Panc1 (cell line): ENCODE data around the gene TGIF1. TPM values are rescaled to one million over a fixed set of nuclear protein-coding genes. Genes with fewer than 3 reads are reported as not detected.

Experiments
- ATAC-seq: fragments of 200-7000 bp; cut with Tn5 transposase; 2 replicates; pipeline ENCODE4 v1.9.1; 2020; ENCODE audit warnings: mild to moderate bottlenecking, moderate library complexity
- BruUV-seq: library from RNA; stranded (reverse); fragments of 400-500 nt; replicated peaks from 2 replicates; lab custom pipeline; 2021; lab: Mats Ljungman, UMichigan
- CTCF ChIA-PET: fragments of 300-600 bp; sonication (Branson Sonifier 250); formaldehyde crosslinking; loops from one replicate; lab custom pipeline; 2022; ENCODE audit warnings: antibody characterized with exemption; lab: Charles Lee
- POLR2A ChIA-PET: fragments of 300-600 bp; sonication (Branson Sonifier 250); formaldehyde crosslinking; loops from one replicate; lab custom pipeline; 2022; ENCODE audit warnings: antibody characterized with exemption; lab: Charles Lee
- DNase-seq: peaks from one replicate; pipeline ENCODE4 v3.0.0-alpha.2; 2010; ENCODE audit warnings: low read depth, low spot score
- H3K27ac ChIP-seq: 2 replicates; pipeline ENCODE4 v1.5.1; 2011; ENCODE audit warnings: mild to moderate bottlenecking, low read length, inconsistent platforms
- H3K27me3 ChIP-seq: fragments of 200-500 bp; sonication (Bioruptor generic); 2 replicates; pipeline ENCODE4 v1.6.0; 2014; ENCODE audit warnings: low read length, inconsistent platforms; ENCODE audit not compliant: control insufficient read depth, insufficient read depth
- H3K36me3 ChIP-seq: fragments of 200-500 bp; sonication (Bioruptor generic); 2 replicates; pipeline ENCODE4 v1.5.1; 2014; ENCODE audit warnings: inconsistent platforms, mild to moderate bottlenecking, low read length, moderate library complexity; ENCODE audit not compliant: control insufficient read depth, insufficient read depth
- H3K4me1 ChIP-seq: 2 replicates; pipeline ENCODE4 v1.5.1; 2011; ENCODE audit warnings: inconsistent platforms, mild to moderate bottlenecking, low read length, moderate library complexity; ENCODE audit not compliant: control insufficient read depth, insufficient read depth
- H3K4me3 ChIP-seq, 2 experiments: 2 replicates each; pipeline ENCODE4 v1.5.1; 2011 to 2012; ENCODE audit warnings: low read depth in 2 of 2, low read length in 2 of 2, mild to moderate bottlenecking in 2 of 2, inconsistent platforms in 1 of 2, moderate library complexity in 1 of 2
- H3K9me3 ChIP-seq: fragments of 200-500 bp; sonication (Bioruptor generic); 2 replicates; pipeline ENCODE4 v1.5.1; 2014; ENCODE audit warnings: low read depth, mild to moderate bottlenecking, inconsistent platforms, low read length, moderate library complexity; ENCODE audit not compliant: control insufficient read depth, insufficient read depth
- CTCF ChIP-seq: fragments of 450-650 bp; IDR thresholded peaks from 2 replicates; pipeline ENCODE4 v1.5.1; 2017; ENCODE audit warnings: mild to moderate bottlenecking
- POLR2AphosphoS5 ChIP-seq: IDR thresholded peaks from 2 replicates; pipeline ENCODE4 v1.6.1; 2012; ENCODE audit warnings: mild to moderate bottlenecking, low read depth, low read length, moderate library complexity
- SIN3A ChIP-seq: IDR thresholded peaks from 2 replicates; pipeline ENCODE4 v1.6.1; 2012; ENCODE audit warnings: low read depth, mild to moderate bottlenecking, low read length, moderate library complexity, borderline replicate concordance; ENCODE audit not compliant: insufficient read depth
- TCF7L2 ChIP-seq: IDR thresholded peaks from 2 replicates; pipeline ENCODE4 v1.6.1; 2011; ENCODE audit warnings: mild to moderate bottlenecking, low read depth, low read length, inconsistent platforms
- in situ Hi-C: cut with HindIII; loops from 2 replicates; pipeline ENCODE4 v1.10.0; 2016; ENCODE audit warnings: low sequenced_read_pairs, low pct_unique_long_range_greater_than_20kb
- intact Hi-C: fragments of 100-400 bp; cut with micrococcal nuclease; formaldehyde crosslinking; loops from one replicate; pipeline ENCODE4 v1.10.0; 2022; ENCODE audit not compliant: unreplicated experiment
- total RNA-seq: library from RNA; stranded (reverse); gene quantifications from one replicate; pipeline ENCODE4 v1.2.1, GENCODE V29; 2021; ENCODE audit not compliant: unreplicated experiment
- TF ChIP-seq, protein P1 (sequence below), 2 experiments: IDR thresholded peaks; 2 replicates each; pipeline ENCODE4 v1.6.1; 2011 to 2012; ENCODE audit warnings: low read depth in 2 of 2, control low read depth in 1 of 2, low read length in 1 of 2, mild to moderate bottlenecking in 1 of 2, moderate library complexity in 1 of 2; ENCODE audit not compliant: insufficient read depth in 1 of 2

Gene TGIF1
- total RNA-seq, 1 experiment from 2014 or later: 171 TPM

DNA sequence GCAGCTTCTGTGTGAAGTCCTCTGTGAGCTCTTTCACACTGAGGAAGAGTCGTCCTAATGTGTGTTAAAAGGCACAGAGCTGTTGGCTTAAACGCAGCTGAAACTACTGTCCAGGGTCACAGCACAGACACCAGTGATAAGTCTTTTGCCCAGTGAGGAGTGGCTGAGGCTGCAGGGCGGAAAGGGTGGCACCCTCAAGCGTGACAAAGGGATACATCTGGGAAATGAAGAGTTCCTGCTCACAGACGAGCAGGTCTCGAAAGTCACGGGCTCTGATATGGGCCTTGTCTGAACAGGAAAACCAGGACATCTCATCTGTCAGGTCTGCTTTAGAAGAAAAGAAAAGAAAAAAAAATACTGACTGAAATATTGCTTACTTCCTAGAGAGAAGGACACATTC lies 36.5 kb downstream of the TGIF1 start:
- CTCF ChIA-PET: no interaction called here
- Histone ChIP-seq H3K27me3 (no peaks in the 10 kb centered on the region), H3K36me3 (no peaks in the 10 kb centered on the region), H3K4me1 (peaks cover 21% of the 10 kb centered on the region), H3K27ac (peak overlapping the region; percentile 65), H3K9me3 (no peaks in the 10 kb centered on the region), H3K4me3 (no peak overlapping the region)
- BruUV-seq: no TSS peak
- DNase-seq: no peak
- intact Hi-C loops: no loop called here
- no peak for TF ChIP-seq POLR2AphosphoS5
- no peak for TF ChIP-seq TCF7L2
- TF ChIP-seq CTCF: no peak
- TF ChIP-seq, protein P1, sequence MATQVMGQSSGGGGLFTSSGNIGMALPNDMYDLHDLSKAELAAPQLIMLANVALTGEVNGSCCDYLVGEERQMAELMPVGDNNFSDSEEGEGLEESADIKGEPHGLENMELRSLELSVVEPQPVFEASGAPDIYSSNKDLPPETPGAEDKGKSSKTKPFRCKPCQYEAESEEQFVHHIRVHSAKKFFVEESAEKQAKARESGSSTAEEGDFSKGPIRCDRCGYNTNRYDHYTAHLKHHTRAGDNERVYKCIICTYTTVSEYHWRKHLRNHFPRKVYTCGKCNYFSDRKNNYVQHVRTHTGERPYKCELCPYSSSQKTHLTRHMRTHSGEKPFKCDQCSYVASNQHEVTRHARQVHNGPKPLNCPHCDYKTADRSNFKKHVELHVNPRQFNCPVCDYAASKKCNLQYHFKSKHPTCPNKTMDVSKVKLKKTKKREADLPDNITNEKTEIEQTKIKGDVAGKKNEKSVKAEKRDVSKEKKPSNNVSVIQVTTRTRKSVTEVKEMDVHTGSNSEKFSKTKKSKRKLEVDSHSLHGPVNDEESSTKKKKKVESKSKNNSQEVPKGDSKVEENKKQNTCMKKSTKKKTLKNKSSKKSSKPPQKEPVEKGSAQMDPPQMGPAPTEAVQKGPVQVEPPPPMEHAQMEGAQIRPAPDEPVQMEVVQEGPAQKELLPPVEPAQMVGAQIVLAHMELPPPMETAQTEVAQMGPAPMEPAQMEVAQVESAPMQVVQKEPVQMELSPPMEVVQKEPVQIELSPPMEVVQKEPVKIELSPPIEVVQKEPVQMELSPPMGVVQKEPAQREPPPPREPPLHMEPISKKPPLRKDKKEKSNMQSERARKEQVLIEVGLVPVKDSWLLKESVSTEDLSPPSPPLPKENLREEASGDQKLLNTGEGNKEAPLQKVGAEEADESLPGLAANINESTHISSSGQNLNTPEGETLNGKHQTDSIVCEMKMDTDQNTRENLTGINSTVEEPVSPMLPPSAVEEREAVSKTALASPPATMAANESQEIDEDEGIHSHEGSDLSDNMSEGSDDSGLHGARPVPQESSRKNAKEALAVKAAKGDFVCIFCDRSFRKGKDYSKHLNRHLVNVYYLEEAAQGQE (IDR thresholded peaks at IDR 0.05; ENCODE audit: insufficient read depth in 1 of 2, low read depth in 2 of 2, low read length in 1 of 2): no peak
- TF ChIP-seq SIN3A: no peak
- ATAC-seq: 0 out of 2 replicates have a peak, but pooled peaks have one; percentile 43
- POLR2A ChIA-PET: interaction anchor here (0.6 kb wide), 1 partner anchor 18 kb away, joined by 6 read pairs; no protein-coding TSS in a partner anchor
- in situ Hi-C loops: no loop called here

GRCh38 chr18:3489462-3489861 lies 39.5 kb downstream of the TGIF1 start:
- intact Hi-C loops: no loop called here
- ChIA-PET CTCF (no interaction called here), POLR2A (no interaction called here)

More at GRCh38 chr18:3489462-3489861, 39.5 kb downstream of the TGIF1 start:
- BruUV-seq: no TSS peak
- in situ Hi-C loops: no loop called here
- TF ChIP-seq TCF7L2 (no peak), CTCF (no peak), POLR2AphosphoS5 (no peak), SIN3A (no peak)
- TF ChIP-seq, protein P1 (IDR thresholded peaks at IDR 0.05; ENCODE audit: insufficient read depth in 1 of 2, low read depth in 2 of 2, low read length in 1 of 2): no peak
- Histone ChIP-seq H3K27me3 (no peaks in the 10 kb centered on the region), H3K27ac (no peak overlapping the region), H3K4me3 (no peak overlapping the region), H3K4me1 (peaks cover 33% of the 10 kb centered on the region), H3K36me3 (no peaks in the 10 kb centered on the region), H3K9me3 (no peaks in the 10 kb centered on the region)
- DNase-seq (no peak), ATAC-seq (no peak)
